Tibial nerve (tissue), 4 donors: Measurements from ENCODE around the gene SH3GLB2.

Experiments
- CTCF ChIP-seq, 5 experiments: fragments of 200-600 bp in 3 of 5; fragments of 450-650 bp in 2 of 5; sonication (generic) in 3 of 5; IDR thresholded peaks; one replicate each; pipeline ENCODE4 v1.5.1; 2016 to 2019; ENCODE audit warnings: antibody characterized with exemption in 5 of 5, mild to moderate bottlenecking in 3 of 5, moderate library complexity in 2 of 5
- EP300 ChIP-seq, 2 donors: sonication (generic); formaldehyde crosslinking; IDR thresholded peaks; one replicate each; pipeline ENCODE4 v1.6.1; 2017; ENCODE audit warnings: antibody characterized with exemption in 2 of 2, mild to moderate bottlenecking in 1 of 2
- POLR2A ChIP-seq, 2 donors: fragments of 450-650 bp; IDR thresholded peaks; one replicate each; pipeline ENCODE4 v1.6.1; 2017; ENCODE audit warnings: antibody characterized with exemption in 2 of 2, mild to moderate bottlenecking in 2 of 2, moderate library complexity in 2 of 2

- no peak for TF ChIP-seq POLR2A (IDR thresholded peaks at IDR 0.05)
- no peak for TF ChIP-seq CTCF (IDR thresholded peaks at IDR 0.05)
- TF ChIP-seq EP300 (IDR thresholded peaks at IDR 0.05): no peak
These were observed 46.0 kb upstream of the SH3GLB2 start for GRCh38 chr9:129074106-129074505.
